Omental fat pad (tissue), 4 donors: ENCODE measurements around the gene CARD14. TPM values are rescaled to one million over a fixed set of nuclear protein-coding genes. Genes with fewer than 3 reads are reported as not detected.
"Not testable (repeated sequence)": the region's sequence is repeated elsewhere in the genome, so short reads cannot be mapped to it uniquely, and the experiment has no call there.

ENCODE experiments used
- ATAC-seq: fragments of 150-250 bp; one replicate; pipeline ENCODE4 v1.9.1; 2016; ENCODE audit warnings: mild to moderate bottlenecking, moderate library complexity; ENCODE audit not compliant: low FRiP score
- DNase-seq: peaks from one replicate; pipeline ENCODE4 v3.0.0-alpha.2; 2019; ENCODE audit warnings: low spot score
- total RNA-seq, 4 donors: library from RNA; depleted of rRNA; stranded (reverse); fragments of >200 nt; gene quantifications; one replicate each; pipeline ENCODE4 v1.1.0, GENCODE V29; 2016
- TF ChIP-seq, protein P1 (sequence below), 3 donors: fragments of 450-650 bp; IDR thresholded peaks; one replicate each; pipeline ENCODE4 v1.5.1; 2016 to 2017; ENCODE audit warnings: antibody characterized with exemption in 3 of 3, mild to moderate bottlenecking in 3 of 3, moderate library complexity in 2 of 3

Gene CARD14
- total RNA-seq, 4 donors from 2014 or later, result 0.37 to 0.63 TPM; not detected in 2

GRCh38 chr17:80232438-80232837, 62.6 kb downstream of the CARD14 start:
- no peak for DNase-seq
- TF ChIP-seq, protein P1, sequence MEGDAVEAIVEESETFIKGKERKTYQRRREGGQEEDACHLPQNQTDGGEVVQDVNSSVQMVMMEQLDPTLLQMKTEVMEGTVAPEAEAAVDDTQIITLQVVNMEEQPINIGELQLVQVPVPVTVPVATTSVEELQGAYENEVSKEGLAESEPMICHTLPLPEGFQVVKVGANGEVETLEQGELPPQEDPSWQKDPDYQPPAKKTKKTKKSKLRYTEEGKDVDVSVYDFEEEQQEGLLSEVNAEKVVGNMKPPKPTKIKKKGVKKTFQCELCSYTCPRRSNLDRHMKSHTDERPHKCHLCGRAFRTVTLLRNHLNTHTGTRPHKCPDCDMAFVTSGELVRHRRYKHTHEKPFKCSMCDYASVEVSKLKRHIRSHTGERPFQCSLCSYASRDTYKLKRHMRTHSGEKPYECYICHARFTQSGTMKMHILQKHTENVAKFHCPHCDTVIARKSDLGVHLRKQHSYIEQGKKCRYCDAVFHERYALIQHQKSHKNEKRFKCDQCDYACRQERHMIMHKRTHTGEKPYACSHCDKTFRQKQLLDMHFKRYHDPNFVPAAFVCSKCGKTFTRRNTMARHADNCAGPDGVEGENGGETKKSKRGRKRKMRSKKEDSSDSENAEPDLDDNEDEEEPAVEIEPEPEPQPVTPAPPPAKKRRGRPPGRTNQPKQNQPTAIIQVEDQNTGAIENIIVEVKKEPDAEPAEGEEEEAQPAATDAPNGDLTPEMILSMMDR (IDR thresholded peaks at IDR 0.05), result no peak
- ATAC-seq, result no peak

- no peak for ATAC-seq
- TF ChIP-seq, protein P1 (IDR thresholded peaks at IDR 0.05), result no peak
- DNase-seq, result no peak
These were observed 63.4 kb downstream of the CARD14 start for GRCh38 chr17:80233202-80233601.

- DNase-seq, result no peak
- TF ChIP-seq, protein P1 (IDR thresholded peaks at IDR 0.05), result no peak
- ATAC-seq, result no peak
These were observed 67.1 kb downstream of the CARD14 start for GRCh38 chr17:80236911-80237310.

DNA sequence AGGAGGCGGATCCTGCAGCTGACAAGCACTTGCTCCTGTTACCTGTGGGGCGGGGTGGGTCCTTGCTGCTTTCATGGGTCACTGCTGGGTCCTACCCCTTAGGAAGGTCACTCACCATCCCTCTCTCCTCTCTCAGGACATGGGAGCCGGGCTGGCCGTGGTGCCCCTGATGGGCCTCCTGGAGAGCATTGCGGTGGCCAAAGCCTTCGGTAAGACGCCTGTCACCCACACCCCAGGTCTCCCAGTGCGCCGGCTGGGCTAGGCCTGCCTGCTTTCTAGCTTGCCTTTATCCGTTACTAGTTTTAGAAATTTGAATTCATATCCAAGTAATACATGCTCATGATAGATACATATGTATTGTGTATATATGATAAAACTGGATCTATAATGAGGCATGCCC, 67.6 kb downstream of the CARD14 start:
- TF ChIP-seq, protein P1 (IDR thresholded peaks at IDR 0.05), result no peak
- DNase-seq (no peak), ATAC-seq (no peak)

DNA sequence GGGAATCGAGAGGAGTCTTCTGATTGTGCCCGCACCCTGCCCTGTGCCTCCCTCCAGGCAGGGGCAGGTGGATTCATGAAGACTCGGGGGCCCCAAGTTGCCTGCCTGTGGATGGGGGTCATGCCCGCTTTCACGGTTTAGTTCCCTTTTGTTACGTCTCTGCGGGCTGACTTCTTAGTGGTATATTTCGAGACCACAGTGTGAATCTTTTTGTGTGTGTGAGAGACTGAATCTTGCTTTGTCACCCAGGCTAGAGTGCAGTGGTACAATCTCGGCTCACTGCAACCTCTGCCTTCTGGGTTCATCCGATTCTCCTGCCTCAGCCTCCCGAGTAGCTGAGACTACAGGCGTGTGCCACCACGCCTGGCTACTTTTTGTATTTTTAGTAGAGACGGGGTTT, 72.7 kb downstream of the CARD14 start:
- ATAC-seq (no peak), DNase-seq (no peak)
- TF ChIP-seq, protein P1 (IDR thresholded peaks at IDR 0.05), result no peak

- ATAC-seq, result no peak
- TF ChIP-seq, protein P1 (IDR thresholded peaks at IDR 0.05), result no peak
- no peak for DNase-seq
These were observed 74.0 kb downstream of the CARD14 start for GRCh38 chr17:80243526-80244433.

- not testable (repeated sequence) for DNase-seq, ATAC-seq
These were observed 74.6 kb downstream of the CARD14 start for GRCh38 chr17:80244448-80244847.
